Sigmoid colon (tissue), 7 donors: ENCODE data around the gene SPACA6. TPM values are rescaled to one million over a fixed set of nuclear protein-coding genes. Genes with fewer than 3 reads are reported as not detected.

Experiments used
- DNase-seq: peaks from one replicate; pipeline ENCODE4 v3.0.0-alpha.2; 2019
- H3K27ac ChIP-seq, 4 donors: fragments of 200-600 bp; sonication (generic); one replicate each; pipeline ENCODE4 v1.5.1; 2016 to 2019; ENCODE audit warnings: mild to moderate bottlenecking in 1 of 4
- H3K27me3 ChIP-seq, 3 donors: fragments of 200-600 bp; sonication (generic); one replicate each; pipeline ENCODE4 v1.5.1; 2019; ENCODE audit warnings: mild to moderate bottlenecking in 1 of 3
- H3K36me3 ChIP-seq, 4 donors: fragments of 200-600 bp; sonication (generic); one replicate each; pipeline ENCODE4 v1.5.1; 2016 to 2019
- H3K4me1 ChIP-seq, 4 donors: fragments of 200-600 bp; sonication (generic); one replicate each; pipeline ENCODE4 v1.5.1; 2017 to 2019
- H3K4me3 ChIP-seq, 4 donors: fragments of 200-600 bp; sonication (generic); one replicate each; pipeline ENCODE4 v1.5.1; 2017 to 2019; ENCODE audit warnings: mild to moderate bottlenecking in 2 of 4, moderate library complexity in 1 of 4
- H3K9me3 ChIP-seq, 4 donors: fragments of 200-600 bp in 3 of 4; sonication (generic) in 3 of 4; one replicate each; pipeline versions ENCODE4 v1.5.1 to v1.6.1; 2013 to 2019
- EP300 ChIP-seq, 4 donors: sonication (generic); formaldehyde crosslinking; IDR thresholded peaks; one replicate each; pipeline ENCODE4 v1.6.1; 2017; ENCODE audit warnings: antibody characterized with exemption in 4 of 4
- POLR2A ChIP-seq, 2 donors: fragments of 450-650 bp; IDR thresholded peaks; one replicate each; pipeline ENCODE4 v1.6.1; 2016; ENCODE audit warnings: antibody characterized with exemption in 2 of 2, mild to moderate bottlenecking in 2 of 2, moderate library complexity in 2 of 2
- POLR2AphosphoS5 ChIP-seq, 4 donors: sonication (generic); formaldehyde crosslinking; IDR thresholded peaks; one replicate each; pipeline ENCODE4 v1.6.1; 2017; ENCODE audit warnings: antibody characterized with exemption in 4 of 4
- WGBS, 2 donors: extraction: QIAGEN DNeasy Blood & Tissue Kit; methylation state at CpG; one replicate each; pipeline ENCODE4 v1.1.7; 2013; 5-methylcytosine and 5-hydroxymethylcytosine counted together
- intact Hi-C: fragments of 100-400 bp; cut with DNase I; formaldehyde crosslinking; loops from one replicate; pipeline ENCODE4 v1.15.1; 2023
- polyA plus RNA-seq, 3 donors: library from polyadenylated mRNA; stranded (reverse); fragments of 200-250 nt; gene quantifications; one replicate each; pipeline ENCODE4 v1.2.3, GENCODE V29; 2013
- total RNA-seq, 4 donors: library from RNA; depleted of rRNA; stranded (reverse); fragments of >200 nt; gene quantifications; one replicate each; pipeline ENCODE4 v1.1.0, GENCODE V29; 2016
- TF ChIP-seq, protein P1 (sequence below), 4 experiments: fragments of 450-650 bp in 3 of 4; fragments of 200-600 bp in 1 of 4; IDR thresholded peaks; one replicate each; pipeline ENCODE4 v1.5.1; 2016 to 2019; ENCODE audit warnings: antibody characterized with exemption in 4 of 4, mild to moderate bottlenecking in 3 of 4, moderate library complexity in 2 of 4
- donor health status: healthy with polysubstance abuse.
- donor health status: Bipolar disorder and iron deficiency.
- donor health status: healthy.

SPACA6 gene
- total and polyA plus RNA-seq, 7 donors = 3.0 to 45.7 (median 21.4) TPM; not detected in 1

GRCh38 chr19:51711702-51712101, 18.6 kb downstream of the SPACA6 start:
- DNase-seq = no peak
- Histone ChIP-seq H3K27me3 (peaks cover 0 to 3% (median 0%) of the 10 kb centered on the region in 3 donors), H3K27ac (no peak overlapping the region), H3K4me1 (no peaks in the 10 kb centered on the region), H3K9me3 (no peaks in the 10 kb centered on the region), H3K4me3 (no peak overlapping the region), H3K36me3 (peaks cover 0 to 4% (median 2%) of the 10 kb centered on the region in 4 donors)
- TF ChIP-seq, protein P1, sequence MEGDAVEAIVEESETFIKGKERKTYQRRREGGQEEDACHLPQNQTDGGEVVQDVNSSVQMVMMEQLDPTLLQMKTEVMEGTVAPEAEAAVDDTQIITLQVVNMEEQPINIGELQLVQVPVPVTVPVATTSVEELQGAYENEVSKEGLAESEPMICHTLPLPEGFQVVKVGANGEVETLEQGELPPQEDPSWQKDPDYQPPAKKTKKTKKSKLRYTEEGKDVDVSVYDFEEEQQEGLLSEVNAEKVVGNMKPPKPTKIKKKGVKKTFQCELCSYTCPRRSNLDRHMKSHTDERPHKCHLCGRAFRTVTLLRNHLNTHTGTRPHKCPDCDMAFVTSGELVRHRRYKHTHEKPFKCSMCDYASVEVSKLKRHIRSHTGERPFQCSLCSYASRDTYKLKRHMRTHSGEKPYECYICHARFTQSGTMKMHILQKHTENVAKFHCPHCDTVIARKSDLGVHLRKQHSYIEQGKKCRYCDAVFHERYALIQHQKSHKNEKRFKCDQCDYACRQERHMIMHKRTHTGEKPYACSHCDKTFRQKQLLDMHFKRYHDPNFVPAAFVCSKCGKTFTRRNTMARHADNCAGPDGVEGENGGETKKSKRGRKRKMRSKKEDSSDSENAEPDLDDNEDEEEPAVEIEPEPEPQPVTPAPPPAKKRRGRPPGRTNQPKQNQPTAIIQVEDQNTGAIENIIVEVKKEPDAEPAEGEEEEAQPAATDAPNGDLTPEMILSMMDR (IDR thresholded peaks at IDR 0.05) = no peak
- TF ChIP-seq POLR2AphosphoS5 (IDR thresholded peaks at IDR 0.05) = no peak
- TF ChIP-seq EP300 (IDR thresholded peaks at IDR 0.05) = no peak
- no peak for TF ChIP-seq POLR2A (IDR thresholded peaks at IDR 0.05)
- intact Hi-C loops = no loop called here
- 50 to 85% methylated on average over 1 of the region's 1 CpG for WGBS, 2 donors

DNA sequence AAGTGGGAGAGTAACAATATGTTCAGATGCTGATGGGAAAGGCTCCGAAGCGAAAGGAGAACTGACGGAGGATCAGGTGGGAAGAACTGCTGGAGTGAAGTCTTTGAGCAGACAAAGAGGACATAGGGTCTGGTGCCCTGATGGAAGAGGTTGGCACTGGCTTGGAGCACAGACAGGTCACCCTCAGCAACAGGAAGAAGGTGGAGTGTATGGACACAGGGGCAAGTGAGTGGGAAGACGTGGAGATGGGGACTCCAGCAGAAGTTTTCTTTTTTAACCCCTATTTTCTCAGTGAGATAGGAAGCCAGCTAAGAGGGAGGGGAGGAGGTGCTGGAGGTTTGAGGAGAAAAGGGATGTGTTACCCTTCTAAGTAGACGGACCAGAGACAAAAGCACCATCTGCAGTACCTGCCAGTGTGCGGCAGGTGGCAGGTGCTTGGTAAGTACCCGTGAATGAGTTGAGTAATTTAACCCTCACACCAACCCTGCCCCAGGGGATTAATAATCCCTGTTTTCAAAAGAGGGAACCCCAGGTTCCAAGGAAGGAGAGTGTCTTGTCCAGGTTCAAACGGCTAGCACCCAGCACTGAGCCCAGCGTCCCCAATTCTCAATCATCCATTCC, 19.4 kb downstream of the SPACA6 start:
- no peak for DNase-seq
- whole genome bisulfite sequencing, 2 donors = 43% methylated on average over 9 of the region's 9 CpGs
- peak in 1 of 4 donors; percentile 10 for TF ChIP-seq POLR2AphosphoS5 (IDR thresholded peaks at IDR 0.05)
- TF ChIP-seq, protein P1 (IDR thresholded peaks at IDR 0.05) = peak in 1 of 4 experiments; percentile 7
- no peak for TF ChIP-seq EP300 (IDR thresholded peaks at IDR 0.05)

GRCh38 chr19:51713319-51714285, 20.5 kb downstream of the SPACA6 start:
- 94 to 95% methylated on average over 74 of the region's 74 CpGs for whole genome bisulfite sequencing, 2 donors
- H3K9me3 ChIP-seq = no peaks in the 10 kb centered on the region
- H3K4me3 ChIP-seq = no peak overlapping the region
- H3K4me1 ChIP-seq = no peaks in the 10 kb centered on the region
- TF ChIP-seq EP300 (IDR thresholded peaks at IDR 0.05) = no peak
- peak in 1 of 4 donors; percentile 6 for TF ChIP-seq POLR2AphosphoS5 (IDR thresholded peaks at IDR 0.05)
- H3K36me3 ChIP-seq = no peaks in the 10 kb centered on the region
- DNase-seq = no peak
- H3K27me3 ChIP-seq = peaks cover 0 to 21% (median 4%) of the 10 kb centered on the region in 3 donors
- H3K27ac ChIP-seq = no peak overlapping the region
- intact Hi-C loops = no loop called here

More for the DNA sequence above, 19.4 kb downstream of the SPACA6 start:
- intact Hi-C loops = no loop called here
- no peaks in the 10 kb centered on the region for H3K36me3 ChIP-seq
- H3K4me1 ChIP-seq = no peaks in the 10 kb centered on the region
- no peak overlapping the region for H3K4me3 ChIP-seq
- H3K27ac ChIP-seq = no peak overlapping the region
- H3K9me3 ChIP-seq = no peaks in the 10 kb centered on the region
- peaks cover 0 to 12% (median 0%) of the 10 kb centered on the region in 3 donors for H3K27me3 ChIP-seq

DNA sequence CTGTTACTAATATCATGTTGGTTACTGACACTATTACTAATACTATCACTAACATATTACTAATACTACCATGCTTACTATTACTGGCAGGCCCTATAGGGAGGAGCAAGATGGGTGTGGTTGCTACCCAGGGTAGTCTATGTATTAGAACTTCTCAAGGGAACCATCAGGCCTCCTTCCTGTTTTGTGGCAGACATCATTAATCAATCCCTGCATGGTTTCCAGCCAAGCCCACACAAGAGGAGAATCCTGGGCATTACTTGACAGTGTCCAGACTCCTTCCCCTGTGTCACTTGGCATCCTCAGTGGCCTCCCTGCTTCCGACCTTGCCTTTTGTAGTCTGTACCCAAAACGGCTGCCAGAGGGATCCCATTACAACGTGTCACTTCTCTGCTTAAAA, 21.7 kb downstream of the SPACA6 start:
- H3K4me3 ChIP-seq = no peak overlapping the region
- intact Hi-C loops = no loop called here
- peaks cover 5 to 34% (median 16%) of the 10 kb centered on the region in 3 donors for H3K27me3 ChIP-seq
- no peak for DNase-seq
- no peaks in the 10 kb centered on the region for H3K36me3 ChIP-seq
- 71 to 76% methylated on average over 3 of the region's 3 CpGs for WGBS, 2 donors
- peaks cover 0 to 10% (median 8%) of the 10 kb centered on the region in 4 donors for H3K4me1 ChIP-seq
- H3K9me3 ChIP-seq = no peaks in the 10 kb centered on the region
- no peak overlapping the region for H3K27ac ChIP-seq
- TF ChIP-seq POLR2A (IDR thresholded peaks at IDR 0.05) = no peak
- TF ChIP-seq, protein P1 (IDR thresholded peaks at IDR 0.05) = no peak
- TF ChIP-seq EP300 (IDR thresholded peaks at IDR 0.05) = no peak
- TF ChIP-seq POLR2AphosphoS5 (IDR thresholded peaks at IDR 0.05) = no peak

DNA sequence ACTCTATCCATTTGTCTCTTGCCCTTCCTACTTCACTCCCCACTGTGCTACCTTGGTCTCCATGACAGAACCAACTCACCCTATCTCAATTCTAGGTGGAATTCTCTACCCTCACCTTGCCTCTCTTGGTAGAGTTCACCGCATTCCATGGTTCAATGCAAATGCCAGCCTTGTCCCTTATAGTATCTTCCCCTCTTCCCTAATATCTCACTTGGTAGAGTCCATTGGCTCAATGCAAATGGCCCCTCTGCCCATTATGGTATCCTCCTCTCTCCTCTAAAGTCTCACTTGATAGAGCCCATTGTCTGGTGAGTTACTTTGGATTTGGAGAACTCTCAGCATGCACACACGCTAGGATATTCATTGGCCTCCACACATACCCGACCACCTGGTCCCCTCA, 22.7 kb downstream of the SPACA6 start:
- Histone ChIP-seq H3K36me3 (no peaks in the 10 kb centered on the region), H3K4me1 (peaks cover 0 to 11% (median 9%) of the 10 kb centered on the region in 4 donors)

More for the DNA sequence above, 22.7 kb downstream of the SPACA6 start:
- 81 to 91% methylated on average over 3 of the region's 3 CpGs for WGBS, 2 donors
- no peak for DNase-seq
- no peak for TF ChIP-seq EP300 (IDR thresholded peaks at IDR 0.05)
- TF ChIP-seq POLR2AphosphoS5 (IDR thresholded peaks at IDR 0.05) = no peak
- TF ChIP-seq, protein P1 (IDR thresholded peaks at IDR 0.05) = no peak
- TF ChIP-seq POLR2A (IDR thresholded peaks at IDR 0.05) = no peak
- Histone ChIP-seq H3K9me3 (no peaks in the 10 kb centered on the region), H3K27ac (no peak overlapping the region), H3K4me3 (no peak overlapping the region), H3K27me3 (peaks cover 5 to 44% (median 24%) of the 10 kb centered on the region in 3 donors)
- intact Hi-C loops = no loop called here
